A549 (cell line): Measurements from ENCODE around the gene TJP1. TPM values are rescaled to one million over a fixed set of nuclear protein-coding genes. Genes with fewer than 3 reads are reported as not detected.
"Not testable (repeated sequence)": the region's sequence is repeated elsewhere in the genome, so short reads cannot be mapped to it uniquely, and the experiment has no call there.

Experiments
- ATAC-seq, 2 experiments: fragments of 200-7000 bp in 1 of 2; fragments of >200 bp in 1 of 2; cut with Nextera tagmentation in 1 of 2; cut with Tn5 transposase in 1 of 2; 3 replicates each; pipeline versions ENCODE4 v1.8.0 to v1.9.1; 2018 to 2020; ENCODE audit warnings: mild to moderate bottlenecking in 1 of 2, moderate library complexity in 1 of 2
- CTCF ChIA-PET: fragments of 300-600 bp; sonication (Branson Sonifier 250); formaldehyde crosslinking; extraction: SDS; loops from one replicate; lab custom pipeline; 2021; ENCODE audit warnings: antibody characterized with exemption, inconsistent platforms; lab: Yijun Ruan, JAX
- POLR2A ChIA-PET: fragments of 350-600 bp; formaldehyde crosslinking; extraction: SDS; loops from one replicate; lab custom pipeline; 2021; ENCODE audit warnings: antibody characterized with exemption, inconsistent platforms; lab: Yijun Ruan, JAX
- DNase-seq, 2 experiments: peaks; one replicate each; pipeline versions ENCODE4 v3.0.0 to v3.0.0-alpha.2; 2011 to 2016; ENCODE audit warnings: low read depth in 1 of 2, low spot score in 1 of 2
- FAIRE-seq: peaks from 2 replicates; lab custom pipeline; 2011; peaks lifted over from hg19 to GRCh38; lab: Jason Lieb, UNC
- H3K27ac ChIP-seq, 2 experiments: fragments of >200 bp; sonication (Bioruptor Twin); formaldehyde crosslinking; 3 replicates each; pipeline ENCODE4 v1.5.1; 2016 to 2017
- H3K4me1 ChIP-seq: fragments of >200 bp; sonication (Bioruptor Twin); formaldehyde crosslinking; 3 replicates; pipeline ENCODE4 v1.6.1; 2016
- H3K4me2 ChIP-seq: fragments of >200 bp; sonication (Bioruptor Twin); formaldehyde crosslinking; 3 replicates; pipeline ENCODE4 v1.6.1; 2016
- H3K4me3 ChIP-seq: fragments of >200 bp; sonication (Bioruptor Twin); formaldehyde crosslinking; 3 replicates; pipeline ENCODE4 v1.5.1; 2016
- H3K9me3 ChIP-seq: fragments of >200 bp; sonication (Bioruptor Twin); formaldehyde crosslinking; 3 replicates; pipeline ENCODE4 v1.6.1; 2016
- CTCF ChIP-seq: fragments of >200 bp; sonication (Bioruptor Twin); formaldehyde crosslinking; IDR thresholded peaks from 3 replicates; pipeline ENCODE4 v1.5.1; 2016
- EHF ChIP-seq: fragments of 250-450 bp; sonication (Bioruptor Pico); IDR thresholded peaks from 2 replicates; pipeline ENCODE4 v1.5.0; 2020; ENCODE audit warnings: mild to moderate bottlenecking
- ESRRA ChIP-seq: fragments of 150-350 bp; IDR thresholded peaks from 2 replicates; pipeline ENCODE4 v1.6.1; 2014; ENCODE audit warnings: mild to moderate bottlenecking, low read length, borderline replicate concordance
- FOSL2 ChIP-seq, 2 experiments: fragments of 450-650 bp in 1 of 2; fragments of >200 bp in 1 of 2; sonication (Bioruptor Twin) in 1 of 2; formaldehyde crosslinking; IDR thresholded peaks; 2 replicates each; pipeline versions ENCODE4 v1.5.0 to v1.6.1; 2016 to 2020; ENCODE audit warnings: mild to moderate bottlenecking in 1 of 2, moderate library complexity in 1 of 2
- FOXS1 ChIP-seq: fragments of 250-450 bp; sonication (Bioruptor Pico); IDR thresholded peaks from 2 replicates; pipeline ENCODE4 v1.5.0; 2020; ENCODE audit warnings: mild to moderate bottlenecking, moderate library complexity
- HDAC2 ChIP-seq: fragments of 200-600 bp; sonication (generic); IDR thresholded peaks from 2 replicates; pipeline ENCODE4 v1.6.1; 2016
- KDM1A ChIP-seq: fragments of 200-600 bp; sonication (generic); IDR thresholded peaks from 2 replicates; pipeline ENCODE4 v1.6.1; 2016; ENCODE audit warnings: low read depth, mild to moderate bottlenecking
- MAFK ChIP-seq: fragments of 450-650 bp; IDR thresholded peaks from 2 replicates; pipeline ENCODE4 v1.6.1; 2014; ENCODE audit not compliant: partially characterized antibody
- NFE2L2 ChIP-seq: fragments of 150-350 bp; conservative IDR thresholded peaks from 2 replicates; pipeline ENCODE4 v1.6.1; 2014; ENCODE audit warnings: low read length
- POLR2A ChIP-seq: IDR thresholded peaks from 2 replicates; pipeline ENCODE4 v1.6.1; 2012; ENCODE audit warnings: mild to moderate bottlenecking, low read length
- POLR2AphosphoS2 ChIP-seq: conservative IDR thresholded peaks from 2 replicates; pipeline ENCODE4 v1.6.1; 2012; ENCODE audit warnings: low read length, improper control_type of control experiment, inconsistent platforms
- RAD21 ChIP-seq, 2 experiments: fragments of >200 bp in 1 of 2; sonication (Bioruptor Twin) in 1 of 2; formaldehyde crosslinking in 1 of 2; IDR thresholded peaks in 1 of 2; conservative IDR thresholded peaks in 1 of 2; 2 replicates in 1 of 2; 3 replicates in 1 of 2; pipeline ENCODE4 v1.6.1; 2012 to 2018; ENCODE audit warnings: inconsistent platforms in 1 of 2
- RCOR1 ChIP-seq: fragments of 150-350 bp; IDR thresholded peaks from 2 replicates; pipeline ENCODE4 v1.6.1; 2014; ENCODE audit warnings: antibody characterized with exemption, low read length, low read depth
- SMC3 ChIP-seq: fragments of >200 bp; sonication (Bioruptor Twin); formaldehyde crosslinking; IDR thresholded peaks from 3 replicates; pipeline ENCODE4 v1.6.1; 2018; ENCODE audit warnings: inconsistent platforms
- TFCP2L1 ChIP-seq: fragments of 250-450 bp; sonication (Bioruptor Pico); IDR thresholded peaks from 2 replicates; pipeline ENCODE4 v1.5.0; 2021; ENCODE audit warnings: mild to moderate bottlenecking
- ZNF302 ChIP-seq: fragments of 250-450 bp; sonication (Bioruptor Pico); IDR thresholded peaks from 2 replicates; pipeline ENCODE4 v1.9.0; 2021; ENCODE audit warnings: inconsistent platforms, mild to moderate bottlenecking, moderate library complexity
- WGBS: methylation state at CpG from one replicate; pipeline ENCODE4 v1.1.6; 2017; ENCODE audit errors: missing lambda C conversion rate; 5-methylcytosine and 5-hydroxymethylcytosine counted together
- polyA plus RNA-seq, 4 experiments: library from polyadenylated mRNA; depleted of rRNA in 3 of 4; stranded (reverse); fragments of >200 nt; fragmentation: RNase III in 1 of 4; extraction: RNeasy Plus Mini Kit Qiagen cat#74134 plus additional on column Dnase treatment in 1 of 4; gene quantifications; 2 replicates in 3 of 4; 3 replicates in 1 of 4; pipeline ENCODE4 v1.2.3, GENCODE V29; 2011 to 2017
- TF ChIP-seq, protein P1 (sequence below): IDR thresholded peaks from 2 replicates; pipeline ENCODE4 v1.6.1; 2012

Gene TJP1
- polyA plus RNA-seq, 2 of the 4 experiments (the other 2 are of a cell fraction): 55.0 to 179 TPM

DNA sequence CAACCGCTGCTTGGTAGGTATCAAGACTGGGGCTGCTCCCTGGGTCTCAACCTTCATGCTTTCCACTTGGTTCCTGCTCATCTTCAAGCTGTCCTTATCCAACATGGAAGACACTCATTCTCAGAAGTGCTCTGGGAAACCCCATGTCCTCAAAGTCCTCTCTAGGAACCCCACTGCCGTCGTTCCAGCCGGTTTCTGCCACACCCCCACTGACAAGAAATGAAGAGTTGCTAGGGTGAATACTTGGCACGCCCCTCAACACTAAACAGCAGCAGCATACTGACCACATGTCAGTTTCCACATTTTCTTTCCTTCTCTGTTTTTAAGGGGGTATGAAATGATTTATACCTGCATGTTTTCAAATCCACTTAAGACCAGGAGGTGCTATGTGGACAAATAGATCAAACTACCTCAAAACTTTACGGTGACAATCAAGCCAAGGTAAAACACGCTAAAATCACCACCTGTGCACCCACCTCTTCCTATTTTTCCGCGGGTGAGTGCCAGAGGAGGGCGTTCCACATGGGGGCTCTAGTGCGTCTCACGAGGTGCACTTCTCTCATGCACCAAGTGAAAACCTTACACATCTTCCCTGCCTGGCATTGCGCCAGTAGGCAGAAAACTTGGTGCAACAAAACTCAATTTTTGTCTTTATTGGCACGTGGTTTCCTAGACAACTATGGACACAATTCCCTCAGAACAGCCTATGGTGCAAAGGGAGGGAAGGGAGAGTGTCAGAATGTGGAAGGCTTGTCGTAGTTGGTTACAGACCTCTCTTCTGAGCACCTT, 125.1 kb downstream of the TJP1 start:
- Histone ChIP-seq H3K4me3 (no peak overlapping the region), H3K9me3 (no peaks in the 10 kb centered on the region), H3K4me1 (peaks cover 84% of the 10 kb centered on the region), H3K4me2 (peak overlapping the region; percentile 58), H3K27ac (peak overlapping the region; percentile 76 to 88)
- DNase-seq (no peak), ATAC-seq (no peak), FAIRE-seq (no peak)
- 89% methylated on average over 15 of the region's 15 CpGs for WGBS
- no peak for TF ChIP-seq FOXS1 (CRISPR knock-in tag)
- TF ChIP-seq POLR2AphosphoS2: 0 out of 2 replicates have a peak, but pooled peaks have one; percentile 64
- CTCF ChIA-PET: interaction anchor here (0.6 to 2.7 kb wide), 10 partner anchors 9 to 378 kb away, joined by 3 to 12 read pairs (median 4); no protein-coding TSS in a partner anchor
- POLR2A ChIA-PET: interaction anchor here (2.3 kb wide), 1 partner anchor 39 kb away, joined by 10 read pairs; no protein-coding TSS in a partner anchor

GRCh38 chr15:29696506-29696905, 125.8 kb downstream of the TJP1 start:
- H3K4me3 ChIP-seq, H3K9me3 ChIP-seq, POLR2A ChIA-PET, DNase-seq, FAIRE-seq, H3K4me2 ChIP-seq, ATAC-seq: not testable (repeated sequence)
- 93% methylated on average over 7 of the region's 7 CpGs for WGBS
- Histone ChIP-seq H3K27ac (peak overlapping the region; percentile 76 to 88), H3K4me1 (peaks cover 87% of the 10 kb centered on the region)
- CTCF ChIA-PET: interaction anchor here (1.0 to 2.4 kb wide), 3 partner anchors 8 to 378 kb away, joined by 3 to 11 read pairs (median 4); no protein-coding TSS in a partner anchor

DNA sequence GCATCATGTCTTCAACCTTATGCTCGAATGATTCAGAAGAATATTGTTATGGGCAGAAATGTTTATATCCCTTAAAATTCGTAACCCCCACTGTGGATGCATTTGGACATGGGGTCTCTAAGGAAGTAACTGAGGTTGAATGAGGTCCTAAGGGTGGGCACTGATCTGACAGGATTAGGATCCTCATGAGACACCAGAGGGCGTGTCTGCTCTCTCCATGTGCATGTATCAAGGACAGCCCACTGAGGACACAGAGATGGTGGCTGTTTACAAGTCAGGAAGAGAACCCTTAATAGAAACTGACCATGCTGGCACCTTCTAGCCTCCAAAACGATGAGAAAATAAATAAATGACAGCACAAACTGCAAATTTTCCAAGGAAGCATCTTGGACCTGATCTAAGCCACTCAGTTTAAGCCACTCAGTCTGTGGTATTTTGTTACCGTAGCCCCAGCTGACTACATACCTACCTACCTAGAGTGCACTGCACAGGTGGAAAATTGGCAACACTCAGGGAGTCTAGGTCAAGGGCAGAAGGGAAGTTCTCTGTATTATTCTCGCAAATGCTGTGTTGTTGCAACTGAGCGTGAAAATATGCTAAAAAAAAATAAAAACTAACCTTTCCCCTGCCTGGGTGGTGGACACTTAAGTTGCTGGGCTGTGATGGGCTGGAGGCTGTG, 126.6 kb downstream of the TJP1 start:
- peaks cover 90% of the 10 kb centered on the region for H3K4me1 ChIP-seq
- DNase-seq (peak in 1 of 2 experiments; percentile 63), ATAC-seq (peak in 1 of 2 experiments; percentile 52; a peak in 3 of 6 replicates), FAIRE-seq (no peak)
- H3K4me3 ChIP-seq: no peak overlapping the region
- ChIA-PET POLR2A (no interaction called here), CTCF (interaction anchor here (1.0 to 2.4 kb wide), 7 partner anchors 23 to 379 kb away, joined by 3 to 11 read pairs (median 4); no protein-coding TSS in a partner anchor)
- TF ChIP-seq POLR2AphosphoS2 (no peak; the same call in 1 of the 2 replicates), SMC3 (peak; percentile 50), CTCF (peak; percentile 40), POLR2A (no peak), RAD21 (conservative IDR thresholded peaks at IDR 0.05 in 1 of 2, IDR thresholded peaks at IDR 0.05 in 1 of 2) (peak; percentile 54 to 71)
- TF ChIP-seq, protein P1, sequence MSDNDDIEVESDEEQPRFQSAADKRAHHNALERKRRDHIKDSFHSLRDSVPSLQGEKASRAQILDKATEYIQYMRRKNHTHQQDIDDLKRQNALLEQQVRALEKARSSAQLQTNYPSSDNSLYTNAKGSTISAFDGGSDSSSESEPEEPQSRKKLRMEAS: 0 out of 2 replicates have a peak, but pooled peaks have one; percentile 25
- 70% methylated on average over 7 of the region's 7 CpGs for WGBS
- H3K9me3 ChIP-seq: no peaks in the 10 kb centered on the region
- no peak overlapping the region for H3K4me2 ChIP-seq
- peak overlapping the region; percentile 22 to 88; a peak in 5 of 6 replicates for H3K27ac ChIP-seq

GRCh38 chr15:29693225-29693624, 129.0 kb downstream of the TJP1 start:
- H3K4me2 ChIP-seq: peak overlapping the region; percentile 15; the same call in 2 of the 3 replicates
- WGBS: 87% methylated on average over 7 of the region's 7 CpGs
- CTCF ChIA-PET: interaction anchor here (0.7 to 3.1 kb wide), 6 partner anchors 15 to 382 kb away, joined by 3 to 10 read pairs (median 4); no protein-coding TSS in a partner anchor
- DNase-seq (no peak), ATAC-seq (no peak), FAIRE-seq (no peak)
- POLR2A ChIA-PET: no interaction called here
- H3K9me3 ChIP-seq: no peaks in the 10 kb centered on the region
- peaks cover 72% of the 10 kb centered on the region for H3K4me1 ChIP-seq
- H3K27ac ChIP-seq: peak overlapping the region; percentile 47 to 72; a peak in 5 of 6 replicates
- TF ChIP-seq KDM1A: no peak
- TF ChIP-seq RCOR1: no peak
- TF ChIP-seq TFCP2L1 (CRISPR knock-in tag): no peak
- no peak for TF ChIP-seq HDAC2
- TF ChIP-seq MAFK: peak; percentile 77
- no peak for TF ChIP-seq EHF (CRISPR knock-in tag)
- no peak for TF ChIP-seq FOSL2 (IDR thresholded peaks at IDR 0.05)
- peak; percentile 57 for TF ChIP-seq FOSL2 (CRISPR knock-in tag; IDR thresholded peaks at IDR 0.05)
- no peak for TF ChIP-seq POLR2A
- no peak for TF ChIP-seq ZNF302 (CRISPR knock-in tag)
- TF ChIP-seq NFE2L2: peak; percentile 75
- TF ChIP-seq ESRRA: no peak
- H3K4me3 ChIP-seq: no peak overlapping the region
